GM12878 (cell line): ENCODE measurements around the gene ACTN3. TPM values are rescaled to one million over a fixed set of nuclear protein-coding genes. Genes with fewer than 3 reads are reported as not detected.
A peak's percentile ranks its signal among the peaks of the same experiment; 100 is the strongest.

Experiments
- ATAC-seq: fragments of 200-7000 bp; cut with Tn5 transposase; 3 replicates; pipeline ENCODE4 v1.9.1; 2020; ENCODE audit warnings: mild to moderate bottlenecking, moderate library complexity
- BruUV-seq: library from RNA; stranded (reverse); fragments of 400-500 nt; replicated peaks from 2 replicates; lab custom pipeline; 2021; lab: Mats Ljungman, UMichigan
- CTCF ChIA-PET: fragments of 300-600 bp; sonication (Branson Sonifier 250); formaldehyde crosslinking; extraction: SDS; loops from one replicate; lab custom pipeline; 2021; ENCODE audit warnings: inconsistent platforms; lab: Yijun Ruan, JAX
- POLR2A ChIA-PET: fragments of 350-600 bp; formaldehyde crosslinking; extraction: SDS; loops from one replicate; lab custom pipeline; 2021; ENCODE audit warnings: inconsistent platforms; lab: Charles Lee
- RAD21 ChIA-PET: fragments of 300-600 bp; sonication (Branson Sonifier 250); formaldehyde crosslinking; loops from one replicate; lab custom pipeline; 2023; ENCODE audit warnings: antibody characterized with exemption; ENCODE audit not compliant: unreplicated experiment; lab: Charles Lee
- SMC1A ChIA-PET: fragments of 300-600 bp; sonication (Branson Sonifier 250); formaldehyde crosslinking; loops from one replicate; lab custom pipeline; 2023; ENCODE audit not compliant: unreplicated experiment, uncharacterized antibody; lab: Charles Lee
- DNase-seq: peaks from one replicate; pipeline ENCODE4 v3.0.0-alpha.2; 2011; ENCODE audit warnings: low read depth, low spot score
- FAIRE-seq: peaks from 3 replicates; lab custom pipeline; 2011; peaks lifted over from hg19 to GRCh38; lab: Jason Lieb, UNC
- H2AFZ ChIP-seq: 2 replicates; pipeline ENCODE4 v1.6.0; 2011; ENCODE audit warnings: low read depth, low read length, control low read depth; ENCODE audit not compliant: control insufficient read depth
- H3K27ac ChIP-seq: 2 replicates; pipeline ENCODE4 v1.5.1; 2011; ENCODE audit warnings: control low read depth; ENCODE audit not compliant: control insufficient read depth, insufficient read depth
- H3K27me3 ChIP-seq, 2 experiments: replicated peaks in 1 of 2; 2 replicates each; pipeline versions ENCODE4 v1.6.0 to v1.6.1; 2011; ENCODE audit warnings: low read length in 1 of 2; ENCODE audit not compliant: control insufficient read depth in 2 of 2, insufficient read depth in 2 of 2
- H3K36me3 ChIP-seq, 2 experiments: 2 replicates each; pipeline ENCODE4 v1.5.1; 2011; ENCODE audit warnings: low read length in 1 of 2; ENCODE audit not compliant: control insufficient read depth in 2 of 2, insufficient read depth in 2 of 2
- H3K4me1 ChIP-seq: 2 replicates; pipeline ENCODE4 v1.6.1; 2011; ENCODE audit warnings: mild to moderate bottlenecking, low read length, moderate library complexity, mixed read lengths; ENCODE audit not compliant: control insufficient read depth, insufficient read depth
- H3K4me2 ChIP-seq: 2 replicates; pipeline ENCODE4 v1.6.0; 2011; ENCODE audit warnings: control low read depth; ENCODE audit not compliant: control insufficient read depth, insufficient read depth
- H3K4me3 ChIP-seq: fragments of 200-600 bp; sonication (generic); 2 replicates; pipeline ENCODE4 v1.5.1; 2016
- H3K79me2 ChIP-seq: 2 replicates; pipeline ENCODE4 v1.6.0; 2011; ENCODE audit warnings: low read length; ENCODE audit not compliant: control insufficient read depth, insufficient read depth
- H3K9ac ChIP-seq: 2 replicates; pipeline ENCODE4 v1.8.0; 2011; ENCODE audit warnings: low read length, control low read depth, mixed read lengths; ENCODE audit not compliant: control insufficient read depth, insufficient read depth
- H3K9me3 ChIP-seq: replicated peaks from 3 replicates; pipeline ENCODE4 v1.5.1; 2011; ENCODE audit warnings: mild to moderate bottlenecking, low read length; ENCODE audit not compliant: control insufficient read depth, insufficient read depth
- H4K20me1 ChIP-seq: 2 replicates; pipeline ENCODE4 v1.6.0; 2011; ENCODE audit not compliant: control insufficient read depth, insufficient read depth
- IRF4 ChIP-seq: IDR thresholded peaks from 2 replicates; pipeline ENCODE4 v1.6.1; 2011; ENCODE audit warnings: low read depth, low read length
- NFYB ChIP-seq: IDR thresholded peaks from 2 replicates; pipeline ENCODE4 v1.6.1; 2011; ENCODE audit warnings: low read depth, mild to moderate bottlenecking, low read length, improper control_type of control experiment, moderate library complexity; ENCODE audit not compliant: insufficient read depth
- USF1 ChIP-seq: IDR thresholded peaks from 2 replicates; pipeline ENCODE4 v1.6.1; 2011; ENCODE audit warnings: borderline replicate concordance, low read depth, mild to moderate bottlenecking, moderate library complexity, mixed read lengths, low read length; ENCODE audit not compliant: insufficient read depth; ENCODE audit errors: extremely low read length
- ZBTB4 ChIP-seq: fragments of 450-650 bp; formaldehyde crosslinking; IDR thresholded peaks from 2 replicates; pipeline ENCODE4 v1.4.0; 2022; ENCODE audit warnings: mild to moderate bottlenecking, moderate library complexity
- WGBS: methylation state at CpG from one replicate; pipeline ENCODE4 v1.1.6; 2016; ENCODE audit warnings: low lambda C conversion rate; ENCODE audit not compliant: insufficient replicate concordance, insufficient coverage; ENCODE audit errors: missing lambda C conversion rate; 5-methylcytosine and 5-hydroxymethylcytosine counted together
- in situ Hi-C: fragments of 300-500 bp; cut with MboI; formaldehyde crosslinking; loops from 9 replicates; pipeline ENCODE4 v1.14.3; 2018; ENCODE audit warnings: mixed read lengths
- intact Hi-C: fragments of 100-400 bp; cut with micrococcal nuclease; formaldehyde crosslinking; loops from one replicate; pipeline ENCODE4 v1.14.2; 2022; ENCODE audit not compliant: unreplicated experiment
- polyA plus RNA-seq, 11 experiments: library from polyadenylated mRNA; depleted of rRNA in 4 of 11; unstranded in 6 of 11; stranded (reverse) in 5 of 11; fragments of >200 nt; fragmentation: Nextera tagmentation in 4 of 11; fragmentation: Illumina TruSeq in 1 of 11; extraction: Ambion mirVana in 4 of 11; extraction: Trizol in 1 of 11; gene quantifications; 1 replicate in 1 of 11; 2 replicates in 10 of 11; pipeline versions ENCODE4 v1.2.1 to v1.2.3, GENCODE V29; 2011 to 2016; ENCODE audit warnings: inconsistent platforms in 2 of 11, missing spikeins in 2 of 11, low read depth in 1 of 11
- total RNA-seq, 4 experiments: library from RNA; depleted of rRNA in 3 of 4; stranded (reverse); fragments of >200 nt in 3 of 4; fragmentation: Illumina TruSeq in 1 of 4; extraction: Trizol in 1 of 4; gene quantifications; 2 replicates each; pipeline versions ENCODE4 v1.2.1 to v1.2.3, GENCODE V29; 2013 to 2021

ACTN3 gene
- total and polyA plus RNA-seq, 10 of the 15 experiments (the other 5 are each of a cell fraction or from before 2014, with no cell fraction given) = 0.06 to 0.67 (median 0.17) TPM; not detected in 3

- no peak overlapping the region for H2AFZ ChIP-seq
- no peak for FAIRE-seq
- SMC1A ChIA-PET = interaction anchor here (1.2 to 5.6 kb wide), 4 partner anchors 10 to 131 kb away, joined by 3 to 37 read pairs (median 5); partner anchors contain the start of gene RBM4B
- H3K9ac ChIP-seq = no peak overlapping the region
- H3K27ac ChIP-seq = no peak overlapping the region
- no peaks in the 10 kb centered on the region; a peak in 1 of 4 replicates for H3K36me3 ChIP-seq
- peak overlapping the region; percentile 86 for H3K4me3 ChIP-seq
- no peak for DNase-seq
- peak overlapping the region; percentile 97; the same call in 1 of the 2 replicates for H3K4me2 ChIP-seq
- peaks cover 10% of the 10 kb centered on the region for H3K4me1 ChIP-seq
- RAD21 ChIA-PET = interaction anchor here (2.3 to 2.9 kb wide), 2 partner anchors 91 to 131 kb away, joined by 11 to 37 read pairs; partner anchors contain the start of genes RBM4 and RBM4B
- no peaks in the 10 kb centered on the region for H3K9me3 ChIP-seq
- peaks cover 2% of the 10 kb centered on the region for H3K79me2 ChIP-seq
- intact Hi-C loops (loop anchor here (1.0 kb wide), 1 partner anchor 131 kb away; no protein-coding TSS in a partner anchor), in situ Hi-C loops (no loop called here)
- CTCF ChIA-PET = interaction anchor here (1.0 to 4.3 kb wide), 2 partner anchors 69 to 131 kb away, joined by 3 to 32 read pairs; partner anchors contain the start of genes RBM14 and RBM4B
- WGBS = 17% methylated on average over 16 of the region's 18 CpGs
- ATAC-seq = peak; percentile 3; the same call in 1 of the 3 replicates
- POLR2A ChIA-PET = interaction anchor here (1.2 to 4.0 kb wide), 3 partner anchors 70 to 131 kb away, joined by 6 to 26 read pairs (median 9); partner anchors contain the start of genes RBM14 and RBM4B
- BruUV-seq = no TSS peak
- no peaks in the 10 kb centered on the region for H3K27me3 ChIP-seq
- no peaks in the 10 kb centered on the region for H4K20me1 ChIP-seq
- TF ChIP-seq NFYB (no peak), USF1 (no peak), ZBTB4 (CRISPR knock-in tag) (no peak), IRF4 (no peak)
These were observed 411 bp downstream of the ACTN3 start for GRCh38 chr11:66546966-66547661.
